Upper lobe of left lung (tissue), 4 donors: ENCODE results near the gene VAV3.

ENCODE experiments used
- EP300 ChIP-seq, 4 donors: sonication (generic); formaldehyde crosslinking; IDR thresholded peaks; one replicate each; pipeline ENCODE4 v1.5.1; 2017; ENCODE audit warnings: antibody characterized with exemption in 4 of 4, control low read depth in 2 of 4
- POLR2A ChIP-seq, 4 donors: fragments of 450-650 bp; IDR thresholded peaks; one replicate each; pipeline ENCODE4 v1.5.1; 2016 to 2017; ENCODE audit warnings: antibody characterized with exemption in 4 of 4, mild to moderate bottlenecking in 2 of 4
- TF ChIP-seq, protein P1 (sequence below), 6 experiments: fragments of 450-650 bp in 4 of 6; fragments of 200-600 bp in 2 of 6; sonication (generic) in 2 of 6; IDR thresholded peaks; one replicate each; pipeline ENCODE4 v1.5.1; 2016 to 2019; ENCODE audit warnings: antibody characterized with exemption in 6 of 6

DNA sequence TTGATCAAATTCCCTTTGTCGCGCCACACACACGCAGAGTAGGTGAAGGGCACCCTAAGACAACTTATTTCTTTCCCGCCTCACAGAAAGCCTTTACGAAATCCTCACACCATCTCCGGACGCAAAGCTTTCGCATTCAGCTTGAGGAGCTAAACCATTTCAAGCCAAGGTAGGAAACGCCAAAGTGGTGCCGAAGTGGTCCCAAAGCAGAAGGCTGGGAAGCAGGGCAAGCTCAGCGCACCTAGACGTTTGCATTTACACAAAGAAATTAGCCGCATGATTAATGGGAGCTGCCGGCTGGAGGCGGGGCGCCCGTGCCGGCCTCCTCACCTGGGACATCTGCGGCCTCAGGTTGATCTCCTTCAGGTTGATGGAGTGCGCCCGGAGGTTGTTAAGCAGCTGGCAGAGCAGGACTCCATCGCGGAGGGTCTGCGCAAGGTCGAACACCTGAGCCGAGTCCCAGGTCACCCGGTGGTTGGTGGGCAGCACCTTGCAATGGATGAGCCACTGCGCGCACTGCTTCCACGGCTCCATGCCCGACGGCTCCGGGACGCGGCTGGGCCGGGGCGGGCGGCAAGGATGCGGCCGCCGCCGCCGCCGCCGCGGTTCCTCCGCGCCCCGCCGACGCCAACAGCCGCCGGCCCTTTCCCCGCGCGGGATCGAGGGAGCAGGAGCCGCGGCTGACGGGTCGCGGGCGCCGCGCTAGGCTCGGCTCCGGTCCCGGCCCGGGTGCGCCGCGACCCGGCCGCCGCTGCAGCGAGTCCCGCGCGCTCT lies 457 bp downstream of the VAV3 start:
- no peak for TF ChIP-seq POLR2A (IDR thresholded peaks at IDR 0.05)
- TF ChIP-seq, protein P1, sequence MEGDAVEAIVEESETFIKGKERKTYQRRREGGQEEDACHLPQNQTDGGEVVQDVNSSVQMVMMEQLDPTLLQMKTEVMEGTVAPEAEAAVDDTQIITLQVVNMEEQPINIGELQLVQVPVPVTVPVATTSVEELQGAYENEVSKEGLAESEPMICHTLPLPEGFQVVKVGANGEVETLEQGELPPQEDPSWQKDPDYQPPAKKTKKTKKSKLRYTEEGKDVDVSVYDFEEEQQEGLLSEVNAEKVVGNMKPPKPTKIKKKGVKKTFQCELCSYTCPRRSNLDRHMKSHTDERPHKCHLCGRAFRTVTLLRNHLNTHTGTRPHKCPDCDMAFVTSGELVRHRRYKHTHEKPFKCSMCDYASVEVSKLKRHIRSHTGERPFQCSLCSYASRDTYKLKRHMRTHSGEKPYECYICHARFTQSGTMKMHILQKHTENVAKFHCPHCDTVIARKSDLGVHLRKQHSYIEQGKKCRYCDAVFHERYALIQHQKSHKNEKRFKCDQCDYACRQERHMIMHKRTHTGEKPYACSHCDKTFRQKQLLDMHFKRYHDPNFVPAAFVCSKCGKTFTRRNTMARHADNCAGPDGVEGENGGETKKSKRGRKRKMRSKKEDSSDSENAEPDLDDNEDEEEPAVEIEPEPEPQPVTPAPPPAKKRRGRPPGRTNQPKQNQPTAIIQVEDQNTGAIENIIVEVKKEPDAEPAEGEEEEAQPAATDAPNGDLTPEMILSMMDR (IDR thresholded peaks at IDR 0.05), result no peak
- no peak for TF ChIP-seq EP300 (IDR thresholded peaks at IDR 0.05)
